ENCODE results near the gene UPF1.

DNA sequence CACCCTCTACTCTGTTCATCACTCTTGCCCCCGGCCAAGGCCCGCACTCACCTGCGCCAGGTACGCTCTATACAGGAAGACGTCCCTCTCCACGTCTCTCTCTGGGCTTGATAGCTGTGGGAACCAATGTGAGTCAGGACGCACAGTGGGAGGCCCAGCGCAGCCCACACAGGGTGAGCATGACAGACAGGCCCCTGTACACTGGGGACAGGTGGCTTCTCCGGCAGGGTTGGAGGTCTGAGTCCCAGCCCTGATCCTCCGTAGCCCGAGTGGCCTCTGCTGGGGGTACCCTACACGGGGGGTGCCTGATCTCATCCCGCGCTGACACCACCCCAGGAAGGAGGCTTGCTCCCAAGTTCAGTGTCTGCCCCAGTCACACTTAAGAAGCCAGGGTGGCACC lies 81.2 kb downstream of the UPF1 start:
- TF ChIP-seq, protein P1, sequence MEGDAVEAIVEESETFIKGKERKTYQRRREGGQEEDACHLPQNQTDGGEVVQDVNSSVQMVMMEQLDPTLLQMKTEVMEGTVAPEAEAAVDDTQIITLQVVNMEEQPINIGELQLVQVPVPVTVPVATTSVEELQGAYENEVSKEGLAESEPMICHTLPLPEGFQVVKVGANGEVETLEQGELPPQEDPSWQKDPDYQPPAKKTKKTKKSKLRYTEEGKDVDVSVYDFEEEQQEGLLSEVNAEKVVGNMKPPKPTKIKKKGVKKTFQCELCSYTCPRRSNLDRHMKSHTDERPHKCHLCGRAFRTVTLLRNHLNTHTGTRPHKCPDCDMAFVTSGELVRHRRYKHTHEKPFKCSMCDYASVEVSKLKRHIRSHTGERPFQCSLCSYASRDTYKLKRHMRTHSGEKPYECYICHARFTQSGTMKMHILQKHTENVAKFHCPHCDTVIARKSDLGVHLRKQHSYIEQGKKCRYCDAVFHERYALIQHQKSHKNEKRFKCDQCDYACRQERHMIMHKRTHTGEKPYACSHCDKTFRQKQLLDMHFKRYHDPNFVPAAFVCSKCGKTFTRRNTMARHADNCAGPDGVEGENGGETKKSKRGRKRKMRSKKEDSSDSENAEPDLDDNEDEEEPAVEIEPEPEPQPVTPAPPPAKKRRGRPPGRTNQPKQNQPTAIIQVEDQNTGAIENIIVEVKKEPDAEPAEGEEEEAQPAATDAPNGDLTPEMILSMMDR (IDR thresholded peaks at IDR 0.05) = no peak
- no peak for TF ChIP-seq POLR2A (IDR thresholded peaks at IDR 0.05)

Measured in heart left ventricle (tissue), 13 donors.